SK-N-SH (cell line): Measurements from ENCODE around the gene CHPF. TPM values are rescaled to one million over a fixed set of nuclear protein-coding genes. Genes with fewer than 3 reads are reported as not detected.

Experiments used
- CTCF ChIA-PET: fragments of 300-600, 350-600 bp; formaldehyde crosslinking; extraction: SDS; loops from one replicate; lab custom pipeline; 2021; lab: Yijun Ruan, JAX
- POLR2A ChIA-PET: fragments of 350-600 bp; sonication (Branson Sonifier 250); formaldehyde crosslinking; extraction: SDS; loops from one replicate; lab custom pipeline; 2020; ENCODE audit warnings: antibody characterized with exemption, inconsistent platforms; lab: Yijun Ruan, JAX
- DNase-seq: peaks from one replicate; pipeline ENCODE4 v3.0.0; 2012
- H2AFZ ChIP-seq: fragments of 200-600 bp; sonication (generic); 2 replicates; pipeline ENCODE4 v1.8.1; 2016; ENCODE audit warnings: antibody characterized with exemption, mild to moderate bottlenecking, low read depth
- H3F3A ChIP-seq: fragments of 200-600 bp; sonication (generic); replicated peaks from 2 replicates; pipeline ENCODE3; 2016; ENCODE audit warnings: antibody characterized with exemption, mild to moderate bottlenecking; ENCODE audit not compliant: insufficient read depth
- H3K27ac ChIP-seq, 2 experiments: fragments of 200-500 bp in 1 of 2; fragments of 200-600 bp in 1 of 2; sonication (Bioruptor generic) in 1 of 2; sonication (generic), shearing (Covaris generic) in 1 of 2; 2 replicates each; pipeline versions ENCODE4 v1.5.1 to v1.6.1; 2014 to 2016; ENCODE audit warnings: low read depth in 2 of 2, inconsistent platforms in 1 of 2, low read length in 1 of 2, mild to moderate bottlenecking in 1 of 2, mixed read lengths in 1 of 2
- H3K27me3 ChIP-seq: fragments of 200-600 bp; sonication (generic), shearing (Covaris generic); 2 replicates; pipeline ENCODE4 v1.6.1; 2016; ENCODE audit warnings: mixed run types; ENCODE audit not compliant: insufficient read depth
- H3K36me3 ChIP-seq, 2 experiments: fragments of 200-500 bp in 1 of 2; fragments of 200-600 bp in 1 of 2; sonication (Bioruptor generic) in 1 of 2; sonication (generic) in 1 of 2; replicated peaks in 1 of 2; 2 replicates each; pipeline versions ENCODE3 to v1.5.1; 2014 to 2016; ENCODE audit warnings: low read length in 1 of 2, mild to moderate bottlenecking in 1 of 2; ENCODE audit not compliant: insufficient read depth in 2 of 2, control insufficient read depth in 1 of 2
- H3K4me1 ChIP-seq, 2 experiments: fragments of 200-500 bp in 1 of 2; fragments of 200-600 bp in 1 of 2; sonication (Bioruptor generic) in 1 of 2; sonication (generic), shearing (Covaris generic) in 1 of 2; 2 replicates each; pipeline versions ENCODE4 v1.5.1 to v1.6.1; 2014 to 2016; ENCODE audit warnings: low read depth in 1 of 2, low read length in 1 of 2, mixed run types in 1 of 2; ENCODE audit not compliant: insufficient read depth in 2 of 2, control insufficient read depth in 1 of 2
- H3K4me2 ChIP-seq: fragments of 200-600 bp; sonication (generic), shearing (Covaris generic); 2 replicates; pipeline ENCODE4 v1.6.1; 2017; ENCODE audit warnings: mixed run types
- H3K4me3 ChIP-seq, 2 experiments: fragments of 200-500 bp in 1 of 2; fragments of 200-600 bp in 1 of 2; sonication (Bioruptor generic) in 1 of 2; sonication (generic), shearing (Covaris generic) in 1 of 2; 2 replicates each; pipeline versions ENCODE4 v1.5.1 to v1.8.1; 2014 to 2016; ENCODE audit warnings: low read depth in 2 of 2, inconsistent platforms in 1 of 2, low read length in 1 of 2, mild to moderate bottlenecking in 1 of 2, mixed read lengths in 1 of 2, moderate library complexity in 1 of 2
- H3K79me2 ChIP-seq: fragments of 200-600 bp; sonication (generic); 2 replicates; pipeline ENCODE4 v1.8.1; 2017; ENCODE audit warnings: mild to moderate bottlenecking; ENCODE audit not compliant: insufficient read depth
- H3K9ac ChIP-seq: fragments of 200-600 bp; sonication (generic); 2 replicates; pipeline ENCODE4 v1.6.1; 2017; ENCODE audit warnings: mixed run types
- H3K9me2 ChIP-seq: fragments of 200-600 bp; sonication (generic); 2 replicates; pipeline ENCODE4 v1.6.1; 2017; ENCODE audit warnings: mixed run types
- H3K9me3 ChIP-seq: fragments of 200-600 bp; sonication (generic); 2 replicates; pipeline ENCODE4 v1.6.1; 2017; ENCODE audit warnings: mixed run types, mild to moderate bottlenecking, moderate library complexity
- H4K20me1 ChIP-seq: fragments of 200-600 bp; sonication (generic); 2 replicates; pipeline ENCODE4 v1.6.1; 2017; ENCODE audit warnings: mild to moderate bottlenecking, mixed run types; ENCODE audit not compliant: insufficient read depth
- FOXJ3 ChIP-seq: sonication (generic); formaldehyde crosslinking; IDR thresholded peaks from 2 replicates; pipeline ENCODE4 v1.5.1; 2020; ENCODE audit warnings: mild to moderate bottlenecking, missing genetic modification reagents
- FOXM1 ChIP-seq: IDR thresholded peaks from 2 replicates; pipeline ENCODE4 v1.4.0; 2012; ENCODE audit warnings: low read depth, mild to moderate bottlenecking
- GABPA ChIP-seq: IDR thresholded peaks from 2 replicates; pipeline ENCODE4 v1.4.0; 2012; ENCODE audit warnings: low read depth, mild to moderate bottlenecking
- NRF1 ChIP-seq: IDR thresholded peaks from 2 replicates; pipeline ENCODE4 v1.6.1; 2012; ENCODE audit warnings: low read depth, mild to moderate bottlenecking, low read length
- PBX3 ChIP-seq: IDR thresholded peaks from 2 replicates; pipeline ENCODE4; 2012
- RFX5 ChIP-seq: IDR thresholded peaks from 2 replicates; pipeline ENCODE4 v1.6.1; 2012; ENCODE audit warnings: mild to moderate bottlenecking, improper control_type of control experiment, low read length
- SIN3A ChIP-seq: IDR thresholded peaks from 2 replicates; pipeline ENCODE4 v1.6.1; 2012; ENCODE audit warnings: low read depth, mild to moderate bottlenecking, low read length, moderate library complexity, borderline replicate concordance
- SMC3 ChIP-seq: IDR thresholded peaks from 2 replicates; pipeline ENCODE4 v1.6.1; 2012; ENCODE audit warnings: low read depth, low read length, improper control_type of control experiment
- TCF12 ChIP-seq: IDR thresholded peaks from 2 replicates; pipeline ENCODE4 v1.4.0; 2012
- TEAD4 ChIP-seq: IDR thresholded peaks from 2 replicates; pipeline ENCODE4 v1.4.0; 2012; ENCODE audit warnings: mild to moderate bottlenecking, borderline replicate concordance; ENCODE audit not compliant: insufficient read depth
- YY1 ChIP-seq: IDR thresholded peaks from 2 replicates; pipeline ENCODE4 v1.4.0; 2012; ENCODE audit warnings: low read depth, mild to moderate bottlenecking
- WGBS: methylation state at CpG from one replicate; pipeline ENCODE4 v1.1.6; 2017; ENCODE audit warnings: low lambda C conversion rate; 5-methylcytosine and 5-hydroxymethylcytosine counted together
- polyA plus RNA-seq, 3 experiments: library from polyadenylated mRNA; depleted of rRNA; stranded (reverse); fragments of >200 nt; gene quantifications; 2 replicates each; pipeline ENCODE4 v1.2.3, GENCODE V29; 2012
- TF ChIP-seq, protein P1 (sequence below): IDR thresholded peaks from 2 replicates; pipeline ENCODE4 v1.4.0; 2012; ENCODE audit warnings: low read depth

Gene CHPF
- polyA plus RNA-seq, 1 of the 3 experiments (the other 2 are of a cell fraction) = 141 TPM

GRCh38 chr2:219581346-219581745 lies 37.7 kb upstream of the CHPF start:
- H3K9me2 ChIP-seq = no peaks in the 10 kb centered on the region
- no peaks in the 10 kb centered on the region for H3K36me3 ChIP-seq
- H3K9me3 ChIP-seq = no peaks in the 10 kb centered on the region
- CTCF ChIA-PET = no interaction called here
- H3K4me2 ChIP-seq = no peak overlapping the region
- WGBS = 80% methylated on average over 1 of the region's 2 CpGs
- no peaks in the 10 kb centered on the region for H3K4me1 ChIP-seq
- no peaks in the 10 kb centered on the region for H3F3A ChIP-seq
- H3K27ac ChIP-seq = no peak overlapping the region
- H3K79me2 ChIP-seq = no peaks in the 10 kb centered on the region
- POLR2A ChIA-PET = no interaction called here
- H2AFZ ChIP-seq = no peak overlapping the region
- no peak overlapping the region for H3K9ac ChIP-seq
- TF ChIP-seq PBX3 (no peak), RFX5 (no peak), YY1 (no peak), FOXM1 (no peak), GABPA (no peak), TCF12 (no peak), FOXJ3 (no peak), SMC3 (no peak), NRF1 (no peak)
- TF ChIP-seq, all 33 proteins: peak for 0
- H4K20me1 ChIP-seq = no peaks in the 10 kb centered on the region
- H3K27me3 ChIP-seq = peaks cover 7% of the 10 kb centered on the region; the same call in 1 of the 2 replicates
- DNase-seq = no peak
- H3K4me3 ChIP-seq = no peak overlapping the region

DNA sequence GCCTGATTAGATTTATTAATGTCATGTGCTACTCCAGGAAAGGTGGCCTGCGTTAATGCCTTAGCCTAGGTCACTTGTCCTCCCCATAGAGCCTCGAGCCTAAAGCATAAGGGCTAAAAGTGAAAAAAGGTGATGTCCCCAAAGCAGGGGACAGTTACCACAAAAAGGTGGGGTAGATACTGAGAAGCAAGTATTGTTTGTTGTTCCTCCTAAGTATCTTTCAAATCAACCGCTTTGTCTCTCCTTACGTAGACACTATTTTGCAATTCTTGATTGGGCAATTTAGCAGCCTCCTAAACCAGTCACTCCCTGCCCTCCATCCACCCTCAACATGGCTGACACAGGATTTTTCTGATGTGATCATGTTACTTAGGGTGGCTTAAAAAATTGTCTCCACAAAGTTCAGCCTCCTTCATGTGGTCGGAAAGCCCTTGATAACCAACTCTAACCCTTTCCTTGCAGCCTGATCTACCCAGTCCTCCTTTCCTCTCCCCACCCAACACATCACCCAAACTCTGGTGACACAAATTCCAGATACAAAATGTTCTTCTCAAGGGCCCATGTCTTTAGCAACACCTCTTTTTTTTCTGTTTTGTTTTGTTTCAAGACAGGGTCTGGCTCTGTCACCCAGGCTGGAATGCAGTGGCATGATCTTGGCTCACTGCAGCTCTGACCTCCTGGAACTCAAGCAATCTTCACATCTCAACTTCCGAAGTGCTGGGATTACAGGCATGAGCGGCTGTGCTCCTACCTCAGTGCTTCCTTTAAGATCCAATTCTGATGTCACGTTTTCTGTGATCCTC lies 35.4 kb upstream of the CHPF start:
- POLR2A ChIA-PET = interaction anchor here (0.6 kb wide), 2 partner anchors 149 to 275 kb away, joined by 3 to 9 read pairs; no protein-coding TSS in a partner anchor
- CTCF ChIA-PET = no interaction called here

More for the DNA sequence above, 35.4 kb upstream of the CHPF start:
- DNase-seq = no peak
- Histone ChIP-seq H3K27ac (no peak overlapping the region), H3K79me2 (no peaks in the 10 kb centered on the region), H3K9me3 (no peaks in the 10 kb centered on the region), H3K9ac (no peak overlapping the region), H4K20me1 (no peaks in the 10 kb centered on the region), H3K4me3 (no peak overlapping the region), H3K27me3 (peaks cover 7% of the 10 kb centered on the region; the same call in 1 of the 2 replicates), H3K36me3 (no peaks in the 10 kb centered on the region), H3K4me2 (no peak overlapping the region), H3F3A (no peaks in the 10 kb centered on the region), H3K9me2 (no peaks in the 10 kb centered on the region), H2AFZ (no peak overlapping the region), H3K4me1 (no peaks in the 10 kb centered on the region)
- WGBS = 71% methylated on average over 8 of the region's 8 CpGs
- TF ChIP-seq TEAD4 = no peak
- TF ChIP-seq SIN3A = no peak
- TF ChIP-seq, protein P1, sequence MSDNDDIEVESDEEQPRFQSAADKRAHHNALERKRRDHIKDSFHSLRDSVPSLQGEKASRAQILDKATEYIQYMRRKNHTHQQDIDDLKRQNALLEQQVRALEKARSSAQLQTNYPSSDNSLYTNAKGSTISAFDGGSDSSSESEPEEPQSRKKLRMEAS = no peak
